HG02973 (cell line): ENCODE results near the gene ST3GAL5.

Experiments
- ATAC-seq: cut with Tn5 transposase; IDR thresholded peaks from one replicate; pipeline ENCODE4 v1.9.1; 2021; ENCODE audit warnings: moderate library complexity; ENCODE audit not compliant: unreplicated experiment

The ST3GAL5 gene

DNA sequence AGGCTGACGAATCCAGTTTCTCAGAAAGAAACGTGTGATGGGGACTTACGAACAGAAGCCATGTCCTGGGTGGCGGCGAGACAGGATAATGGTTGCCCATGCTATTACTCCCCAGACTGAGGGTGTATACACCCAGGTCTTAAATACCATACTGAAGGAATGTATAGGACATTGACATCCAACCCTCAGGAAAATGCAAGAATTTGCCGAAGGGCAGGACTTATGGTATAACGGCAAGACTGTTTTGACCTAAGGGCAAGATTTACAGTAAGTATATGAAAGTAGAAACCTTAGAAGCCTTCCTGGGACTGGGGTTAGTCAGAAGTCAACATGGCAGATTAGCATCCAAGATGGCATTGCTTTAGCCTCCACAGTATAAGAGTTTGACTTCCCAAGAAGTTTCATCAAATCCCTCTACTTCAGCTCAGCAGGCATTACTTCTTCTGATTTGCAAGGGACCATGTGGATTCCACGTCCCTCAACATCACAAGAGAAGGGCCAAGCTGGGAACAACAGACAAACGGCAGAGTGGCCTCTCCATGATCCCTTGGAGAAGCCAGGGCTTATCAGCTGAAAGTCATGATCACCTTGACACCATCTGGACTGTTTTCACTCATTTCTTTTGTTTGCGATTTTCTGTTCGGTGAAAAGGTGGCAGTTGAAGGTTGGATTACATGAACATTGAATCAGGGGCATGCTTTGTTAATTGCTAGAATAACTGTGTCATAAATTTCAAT is 21.1 kb downstream of the ST3GAL5 start:
- ATAC-seq: no peak

DNA sequence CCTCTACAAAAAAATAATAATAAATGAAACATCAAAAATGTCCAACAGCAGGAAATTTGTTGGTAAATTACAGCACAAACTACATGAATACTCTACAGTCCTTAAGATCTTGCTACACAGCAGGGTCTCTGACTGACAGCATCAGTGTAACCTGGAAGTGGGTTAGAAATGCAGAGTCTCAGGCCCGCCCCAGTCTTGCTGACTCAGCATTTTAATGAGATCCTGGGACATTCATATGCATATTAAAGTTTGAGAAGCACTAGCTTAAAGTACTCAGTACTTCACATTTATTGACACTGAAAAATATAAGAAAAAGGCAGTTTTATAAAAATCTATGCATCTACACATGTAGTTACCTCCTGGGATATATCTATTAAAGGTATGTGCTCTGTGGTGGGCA is 21.7 kb downstream of the ST3GAL5 start:
- no peak for ATAC-seq

DNA sequence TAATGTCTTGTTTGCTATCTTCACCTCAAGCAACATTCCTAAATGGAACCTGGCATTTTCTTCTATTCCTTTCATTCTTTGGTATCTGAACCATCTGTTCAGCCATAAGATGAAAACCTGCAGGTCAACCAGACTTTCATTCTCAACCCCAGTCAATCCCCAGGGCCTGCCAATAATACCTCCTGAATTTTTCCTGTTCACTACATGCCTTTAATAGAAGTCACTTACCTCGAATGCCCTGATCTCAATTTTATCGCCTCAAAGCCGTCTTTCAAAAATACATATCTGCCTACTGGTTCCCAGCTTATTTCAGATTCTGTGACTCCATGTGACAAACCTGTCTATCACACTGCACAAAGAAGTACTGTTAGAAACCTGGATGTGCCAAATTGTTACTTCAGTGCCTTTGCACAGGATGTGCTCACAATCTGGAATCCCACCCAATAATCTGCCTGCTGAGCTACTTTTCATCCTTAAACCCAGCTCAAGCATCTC is 22.6 kb downstream of the ST3GAL5 start:
- ATAC-seq: no peak

DNA sequence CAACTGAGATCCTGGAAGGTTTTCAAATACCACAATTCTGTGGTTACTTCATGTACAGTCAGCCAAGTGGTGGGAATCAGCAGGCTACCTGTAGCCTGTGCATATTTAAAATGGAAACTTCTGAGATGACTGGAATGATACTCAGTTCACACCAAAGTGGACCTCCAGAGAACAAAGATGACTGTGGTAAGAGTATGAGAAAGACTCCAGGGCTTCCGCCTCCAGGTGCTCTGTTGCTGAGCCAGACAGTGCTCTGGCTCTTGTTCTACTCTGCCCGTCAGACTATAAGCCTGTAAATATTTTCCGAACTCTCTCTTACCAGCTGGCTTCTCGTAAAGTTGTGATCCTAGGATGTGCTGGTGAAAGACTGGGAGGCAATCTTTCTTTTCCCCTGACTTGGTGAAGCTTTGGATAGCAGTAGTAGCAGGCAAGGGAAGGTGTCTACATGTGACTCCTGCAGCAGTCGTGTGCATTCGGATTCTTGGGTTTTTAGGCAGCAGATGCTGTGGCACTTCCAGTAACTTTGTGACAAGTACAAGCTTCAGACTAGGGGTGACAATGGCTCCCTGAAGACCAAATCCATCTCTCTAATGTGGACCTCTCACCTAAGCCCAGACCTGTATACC is 23.1 kb downstream of the ST3GAL5 start:
- ATAC-seq: peak; percentile 85

DNA sequence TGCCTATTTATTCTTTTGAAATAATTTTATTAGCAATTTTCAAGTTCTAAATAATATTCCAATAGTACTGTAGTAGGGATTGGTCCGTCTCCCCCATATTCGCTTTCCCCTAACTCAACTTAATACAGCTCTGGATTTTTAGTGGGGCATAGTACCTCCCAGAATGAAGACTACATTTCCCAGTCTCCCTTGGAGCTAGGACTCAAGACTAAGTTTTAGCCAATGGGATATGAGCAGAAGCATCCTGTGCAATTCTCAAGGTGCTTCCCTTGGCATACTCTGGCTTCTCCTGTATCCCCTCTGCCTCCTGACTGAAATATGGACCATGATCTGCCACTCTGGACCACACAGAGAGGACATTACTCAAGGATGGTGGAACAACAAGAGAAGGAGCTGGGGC is 24.1 kb downstream of the ST3GAL5 start:
- no peak for ATAC-seq

DNA sequence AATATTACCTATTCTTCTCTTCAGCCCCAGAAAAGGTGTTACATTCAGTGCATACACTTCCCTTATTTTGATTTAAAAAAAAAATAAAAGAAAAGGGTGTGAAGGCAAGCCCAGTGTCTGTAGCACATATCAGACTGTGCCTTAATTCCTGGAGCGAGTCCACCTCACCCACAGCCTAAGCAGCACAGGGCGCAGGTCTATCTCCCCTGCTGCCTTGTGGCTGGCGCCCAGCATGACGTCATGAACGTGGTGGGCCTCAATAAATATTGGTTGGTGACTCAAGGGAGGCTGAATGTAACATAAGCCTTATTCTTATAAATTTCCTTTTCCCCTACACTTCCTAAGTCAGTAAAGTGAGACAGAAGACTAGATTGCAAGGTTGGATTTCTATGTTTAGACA is 26.4 kb downstream of the ST3GAL5 start:
- ATAC-seq: no peak

DNA sequence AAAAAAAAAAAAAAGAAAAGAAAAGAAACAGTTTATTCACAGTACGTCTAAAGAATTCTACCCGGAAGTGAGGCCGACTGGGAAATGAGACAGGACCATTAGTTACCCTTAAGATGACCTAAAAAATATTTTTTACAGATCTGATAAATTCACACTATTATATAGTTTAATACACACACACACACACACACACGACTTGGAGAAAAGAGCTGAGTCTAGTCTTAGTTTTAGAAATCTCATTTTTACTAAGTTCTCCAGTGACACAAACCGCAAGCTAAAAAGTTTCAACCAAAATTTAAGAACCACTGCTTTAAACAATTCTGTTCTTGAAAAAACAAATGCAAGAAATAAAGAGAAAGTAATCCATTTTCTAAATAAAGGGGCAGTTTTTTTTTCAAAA is 27.1 kb downstream of the ST3GAL5 start:
- ATAC-seq: no peak

DNA sequence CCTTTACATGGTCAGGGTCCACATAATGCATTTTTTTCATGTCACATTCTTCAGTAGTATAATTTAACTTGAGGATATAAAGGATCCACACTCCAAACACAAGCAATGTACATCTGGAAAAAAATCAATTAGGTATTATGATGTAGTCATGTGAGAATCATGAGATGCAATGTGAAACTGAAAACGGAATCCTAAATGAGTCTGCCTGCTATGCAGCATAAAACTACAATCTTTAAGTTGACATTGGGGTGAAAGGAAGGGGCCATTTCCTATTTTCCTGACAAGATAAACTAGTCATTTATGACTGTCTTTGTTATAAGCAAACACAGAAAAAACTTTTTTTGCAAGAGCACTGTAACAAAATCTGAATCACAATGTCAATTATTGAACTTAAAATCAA is 27.6 kb downstream of the ST3GAL5 start:
- peak; percentile 49 for ATAC-seq

DNA sequence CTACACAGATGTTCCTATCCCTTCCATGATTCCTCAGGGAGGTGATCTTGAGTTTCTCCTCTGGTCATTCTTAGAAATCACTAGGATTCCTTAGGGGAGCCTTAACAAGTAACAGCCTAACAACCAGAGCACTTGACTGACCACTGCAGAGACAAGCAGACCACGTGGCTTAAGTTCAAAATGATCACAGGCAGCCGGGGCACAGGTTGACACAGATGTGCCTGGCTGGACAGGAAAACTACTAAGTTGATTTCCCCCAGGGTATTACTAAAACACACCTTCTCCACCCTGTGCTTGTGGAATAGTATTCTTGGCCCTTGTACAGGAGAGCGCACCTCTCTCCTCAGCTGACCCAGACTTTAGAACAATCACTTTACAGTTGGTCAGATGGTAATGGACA is 29.9 kb downstream of the ST3GAL5 start:
- ATAC-seq: no peak

DNA sequence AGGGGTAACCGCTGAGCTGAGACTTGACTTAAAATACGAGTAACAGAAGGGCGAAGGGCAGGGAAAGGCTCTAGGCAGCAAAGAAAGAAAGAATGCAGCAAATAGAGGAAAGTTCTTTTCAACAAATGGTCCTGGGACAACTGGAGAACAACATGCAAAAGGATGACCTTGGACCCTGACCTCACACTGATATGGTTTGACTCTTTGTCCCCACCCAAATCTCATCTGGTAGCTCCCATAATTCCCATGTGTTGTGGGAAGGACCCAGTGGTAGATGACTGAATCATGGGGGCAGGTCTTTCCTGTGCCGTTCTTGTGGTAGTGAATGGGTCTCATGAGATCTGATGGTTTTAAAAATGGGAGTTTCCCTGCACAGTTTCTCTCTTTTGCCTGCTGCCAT is 33.9 kb downstream of the ST3GAL5 start:
- no peak for ATAC-seq

DNA sequence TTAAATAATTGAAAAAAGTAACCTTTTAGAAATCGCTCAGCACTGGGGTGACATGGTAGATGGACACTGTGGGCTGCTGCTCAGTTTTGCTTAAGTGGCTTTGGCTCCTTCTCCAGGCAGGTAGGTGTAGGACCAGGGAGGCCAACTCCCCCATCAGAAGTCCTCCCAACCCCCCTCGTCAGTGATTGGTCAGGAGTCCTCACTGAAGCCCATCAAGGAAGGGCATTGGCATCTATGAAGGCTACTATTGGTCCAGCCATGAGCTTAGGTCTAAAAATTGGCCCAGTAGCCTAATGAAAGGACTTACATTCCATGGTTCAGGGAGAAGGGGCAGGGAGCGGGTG is 34.7 kb downstream of the ST3GAL5 start:
- peak; percentile 19 for ATAC-seq

DNA sequence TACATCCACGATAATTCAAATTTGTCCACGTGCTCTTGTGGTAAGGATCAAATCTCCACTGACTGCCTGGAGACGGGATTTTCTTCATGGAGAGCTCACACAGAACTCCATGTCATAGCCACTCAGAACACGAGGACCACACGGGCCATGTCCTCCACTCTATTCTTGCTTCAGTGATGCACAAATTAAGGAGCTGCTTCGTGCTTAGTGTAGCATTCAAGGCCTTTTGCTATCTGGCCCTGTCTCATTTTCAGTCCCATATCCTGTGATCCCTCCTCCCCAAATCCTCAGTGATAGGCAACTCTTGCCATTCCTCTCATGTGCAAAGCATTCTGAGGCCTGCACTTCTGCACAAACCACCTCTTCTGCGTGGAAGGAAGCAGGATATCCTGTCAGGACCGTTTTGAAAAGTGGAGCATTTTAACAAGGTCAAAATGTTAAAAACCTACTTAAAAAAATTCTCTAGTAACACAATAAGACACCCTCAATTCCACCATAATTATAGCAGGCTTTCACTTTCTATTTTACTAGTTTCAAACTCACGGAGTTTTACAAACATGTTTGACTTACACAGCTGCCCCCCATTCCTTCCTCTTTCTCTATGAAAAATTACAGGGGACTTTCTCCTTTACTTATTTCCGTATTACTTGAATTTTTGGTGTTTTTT is 35.2 kb downstream of the ST3GAL5 start:
- ATAC-seq: peak; percentile 52

DNA sequence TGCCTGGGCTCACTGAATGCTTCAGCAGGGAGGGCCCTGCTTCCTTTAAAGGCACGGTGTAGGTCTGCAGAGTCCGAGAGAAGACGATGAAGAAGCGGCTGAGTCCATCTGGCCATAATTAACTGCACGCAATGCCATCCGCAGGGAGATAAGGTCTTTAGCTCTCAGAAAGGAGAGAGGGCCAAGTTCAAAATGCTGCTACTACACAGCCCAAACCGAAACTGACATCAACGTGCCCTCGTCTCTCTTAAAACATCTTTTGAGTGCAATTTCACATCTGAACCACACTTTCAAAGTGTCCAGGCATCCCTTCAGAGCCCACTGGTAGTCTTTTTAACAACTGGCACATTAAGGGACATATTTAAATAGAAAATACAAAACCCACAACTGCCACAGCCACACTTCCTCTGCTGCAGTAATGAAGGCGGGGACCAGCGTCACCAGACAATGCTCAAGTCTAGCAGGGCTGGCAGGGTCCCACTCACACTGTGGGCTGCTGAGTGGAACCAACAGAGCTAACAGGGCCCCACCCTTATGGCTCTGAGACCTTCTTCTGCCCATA is 35.8 kb downstream of the ST3GAL5 start:
- ATAC-seq: peak; percentile 56

DNA sequence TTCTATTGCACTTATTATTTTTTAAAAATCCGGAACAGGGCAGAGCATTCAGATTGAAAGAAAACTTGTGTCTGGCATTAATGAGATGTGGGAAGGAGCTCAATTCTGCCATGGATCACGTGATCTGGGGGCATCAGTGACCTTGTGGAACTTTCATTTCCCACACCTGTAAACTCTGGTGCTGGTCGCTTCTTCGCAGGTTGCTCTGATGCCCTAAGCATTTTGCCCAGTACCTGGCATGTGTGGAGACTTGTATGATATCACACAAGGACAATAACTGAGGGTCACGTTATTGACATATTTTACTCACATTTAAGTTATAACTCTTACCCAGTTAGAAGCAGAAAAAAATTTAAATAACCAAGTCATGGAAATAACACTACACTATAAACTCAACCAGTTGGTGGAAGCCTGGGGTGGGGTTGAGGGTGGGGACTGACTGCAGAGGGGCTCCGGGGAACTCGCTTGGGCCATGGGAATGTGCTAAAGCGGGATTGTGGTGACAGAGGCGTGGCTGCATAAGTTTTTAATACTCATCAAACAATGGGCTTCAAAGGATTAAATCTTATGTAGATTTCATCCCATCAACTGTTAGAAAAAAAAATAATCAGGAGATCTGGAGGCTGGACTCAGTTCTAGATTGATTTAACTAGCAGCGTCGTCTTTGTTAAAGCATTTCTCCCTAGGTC is 36.5 kb downstream of the ST3GAL5 start:
- ATAC-seq: no peak

DNA sequence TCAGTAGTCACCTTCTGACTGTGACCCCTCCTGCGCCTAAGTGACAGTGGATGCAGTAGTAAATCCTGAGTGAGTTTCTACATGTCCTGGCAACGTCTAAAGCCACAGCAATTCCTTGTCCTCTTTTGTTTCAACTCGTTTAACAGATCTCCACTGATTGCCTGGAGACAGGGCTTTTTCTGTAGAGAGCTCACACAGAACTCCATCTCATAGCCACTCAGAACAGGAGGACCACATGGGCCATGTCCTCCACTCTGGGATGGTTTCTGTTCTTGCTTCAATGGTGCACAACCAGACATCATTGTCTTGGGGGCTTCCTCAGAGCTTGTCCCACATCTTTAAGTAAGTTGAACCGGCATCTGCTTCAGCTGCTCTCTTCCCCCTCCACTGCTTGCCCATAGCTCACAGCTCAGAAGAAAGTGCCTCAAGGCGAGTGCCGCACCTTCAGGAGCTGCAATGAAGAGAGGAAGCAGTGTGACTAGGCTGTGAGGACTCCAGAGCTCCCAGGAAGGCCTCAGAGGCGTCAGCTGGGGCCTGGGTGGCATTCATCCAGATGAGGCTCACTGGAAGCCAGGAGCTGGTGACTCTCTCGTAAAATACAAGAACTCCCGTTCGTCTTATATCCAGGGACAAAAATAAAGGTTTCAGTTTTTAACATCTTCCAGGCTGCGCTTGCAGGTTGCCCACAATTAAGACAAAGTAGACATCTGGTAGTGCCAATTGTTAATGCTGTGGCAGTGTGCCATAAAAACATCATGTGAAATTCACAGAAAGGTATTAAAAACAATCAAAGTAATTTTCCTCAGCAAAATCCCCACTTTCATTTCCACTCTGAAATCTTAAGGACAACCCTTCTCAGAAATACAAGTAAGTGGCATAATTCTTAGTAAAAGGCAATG is 37.3 kb downstream of the ST3GAL5 start:
- no peak for ATAC-seq

DNA sequence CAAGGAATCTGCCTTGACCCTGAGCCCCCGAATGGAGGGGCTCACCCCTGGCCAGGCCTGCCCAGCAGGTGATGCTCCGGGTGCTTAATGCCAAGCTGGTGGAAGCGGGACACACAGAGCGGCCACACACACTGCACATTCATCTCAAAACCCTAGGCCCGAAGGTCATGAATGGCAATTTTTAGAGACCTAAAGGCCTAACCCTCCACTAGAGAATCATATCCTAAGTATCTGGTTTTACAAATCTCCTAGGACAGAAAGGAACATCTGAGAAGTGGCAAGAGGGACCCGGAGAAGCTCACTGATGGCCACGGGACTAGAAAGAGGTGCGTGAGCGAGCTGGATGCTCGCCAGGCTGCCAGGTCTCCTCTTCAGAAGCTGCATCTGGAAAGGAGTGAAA is 38.3 kb downstream of the ST3GAL5 start:
- ATAC-seq: no peak

DNA sequence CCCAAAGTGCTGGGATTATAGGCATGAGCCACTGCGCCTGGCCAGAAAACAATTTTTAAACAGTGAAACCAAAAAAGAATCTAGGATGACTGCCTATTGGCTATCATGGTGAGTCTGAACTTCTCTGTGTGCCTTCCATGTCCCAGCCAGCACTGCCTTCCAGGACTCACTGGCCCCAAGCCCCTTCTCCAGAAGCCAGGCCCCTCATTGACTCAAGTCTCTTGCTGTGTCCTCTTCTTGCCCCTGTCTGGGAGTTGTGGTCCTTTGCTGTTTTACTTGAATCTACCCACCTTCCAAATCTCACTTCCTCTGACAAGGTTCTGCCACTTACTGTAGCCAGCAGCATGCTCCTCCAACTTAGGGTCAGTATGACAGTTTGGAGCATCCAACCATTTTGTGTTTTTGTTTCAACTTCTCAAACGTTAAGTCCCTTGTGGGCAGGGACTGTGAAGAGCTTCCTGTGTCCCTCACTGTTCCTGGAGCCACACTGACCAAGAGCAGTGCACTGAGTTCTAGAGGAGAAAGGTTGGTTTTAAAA is 41.7 kb downstream of the ST3GAL5 start:
- ATAC-seq: no peak

DNA sequence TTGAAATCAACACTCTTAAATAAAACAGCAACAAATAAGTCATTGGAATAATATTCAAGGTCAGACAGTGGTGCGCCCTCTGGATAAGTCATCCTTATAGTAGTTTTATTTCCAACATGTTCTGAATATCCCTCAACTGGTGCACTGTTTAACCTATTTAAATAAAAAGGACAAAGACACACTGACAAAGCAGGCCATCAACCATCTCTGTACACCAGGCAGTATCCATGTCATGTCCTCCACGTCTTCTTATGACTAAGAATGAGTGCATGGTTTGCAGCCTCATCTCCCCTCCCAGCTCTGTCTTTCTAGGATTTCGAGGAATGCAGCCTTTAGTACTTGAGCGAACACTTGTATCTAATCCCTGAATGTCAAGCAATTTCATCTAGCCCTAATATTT is 42.4 kb downstream of the ST3GAL5 start:
- ATAC-seq: no peak

DNA sequence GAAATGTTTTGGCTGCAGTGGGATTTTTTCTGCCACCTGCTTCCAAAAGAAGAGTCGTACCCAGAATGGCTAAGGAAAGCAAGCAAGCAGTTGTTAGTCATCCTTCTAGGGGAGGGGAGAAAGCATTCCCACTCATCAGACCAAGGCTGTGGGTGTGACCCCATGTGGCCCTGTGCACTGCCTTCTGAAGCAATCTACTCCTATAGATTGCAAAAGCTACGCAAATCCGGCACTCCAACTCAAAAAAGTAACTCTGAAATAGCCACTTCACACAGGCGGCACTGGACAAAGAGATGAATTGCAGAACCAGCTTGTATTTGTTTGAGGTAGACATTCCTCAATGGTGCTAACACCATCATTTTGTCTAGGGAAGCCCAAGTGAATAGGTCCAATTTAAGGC is 44.3 kb downstream of the ST3GAL5 start:
- no peak for ATAC-seq

DNA sequence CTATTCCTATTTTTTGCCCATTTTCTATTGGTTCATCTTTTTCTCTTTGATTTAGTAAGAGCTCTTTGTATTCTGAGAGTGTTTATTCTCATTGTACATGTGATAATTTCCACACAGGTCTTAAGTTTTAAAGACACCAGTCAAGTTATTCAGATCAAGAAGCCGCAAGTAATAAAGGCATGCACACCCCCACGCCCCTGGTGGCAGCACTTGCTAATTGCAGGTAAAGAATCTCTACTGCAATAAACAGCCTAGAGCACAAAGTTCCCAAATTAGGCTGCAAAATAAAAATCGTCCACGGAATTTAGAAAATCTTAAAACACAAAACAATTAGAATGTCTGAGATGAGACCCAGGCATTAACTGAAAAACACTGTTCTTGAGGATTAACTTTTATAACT is 45.2 kb downstream of the ST3GAL5 start:
- no peak for ATAC-seq
